GM23338 (cell line): ENCODE measurements around the gene LRRFIP1. TPM values are rescaled to one million over a fixed set of nuclear protein-coding genes. Genes with fewer than 3 reads are reported as not detected.

Experiments used
- ATAC-seq: fragments of 200-7000 bp; cut with Tn5 transposase; 3 replicates; pipeline ENCODE4 v1.9.1; 2020
- DNase-seq: peaks from one replicate; pipeline ENCODE4 v3.0.0-alpha.2; 2015; ENCODE audit warnings: low spot score
- H2AFZ ChIP-seq: fragments of 200-600 bp; sonication (generic); 2 replicates; pipeline ENCODE4 v1.8.0; 2016; ENCODE audit warnings: antibody characterized with exemption, mild to moderate bottlenecking, moderate library complexity
- H3F3A ChIP-seq: fragments of 200-600 bp; sonication (generic); replicated peaks from 2 replicates; pipeline ENCODE4 v1.8.0; 2017; ENCODE audit warnings: antibody characterized with exemption, mixed run types, low read depth
- H3K27ac ChIP-seq: fragments of 200-600 bp; sonication (generic); 2 replicates; pipeline ENCODE4 v1.6.1; 2016; ENCODE audit warnings: low read depth
- H3K27me3 ChIP-seq: fragments of 200-600 bp; sonication (generic); 2 replicates; pipeline ENCODE4 v1.8.0; 2016; ENCODE audit warnings: mild to moderate bottlenecking, mixed run types, moderate library complexity; ENCODE audit not compliant: insufficient read depth
- H3K36me3 ChIP-seq: fragments of 200-600 bp; sonication (generic); 2 replicates; pipeline ENCODE4 v1.8.0; 2016; ENCODE audit warnings: mild to moderate bottlenecking; ENCODE audit not compliant: insufficient read depth
- H3K4me1 ChIP-seq: fragments of 200-600 bp; sonication (generic); 2 replicates; pipeline ENCODE4 v1.8.0; 2016; ENCODE audit warnings: mild to moderate bottlenecking, moderate library complexity; ENCODE audit not compliant: insufficient read depth
- H3K4me2 ChIP-seq: fragments of 200-600 bp; sonication (generic); 2 replicates; pipeline ENCODE4 v1.7.1; 2017; ENCODE audit warnings: mixed run types
- H3K4me3 ChIP-seq: fragments of 200-600 bp; sonication (generic); 2 replicates; pipeline ENCODE4 v1.6.1; 2016; ENCODE audit warnings: mixed run types
- H3K79me2 ChIP-seq: fragments of 200-600 bp; sonication (generic); replicated peaks from 2 replicates; pipeline ENCODE4 v1.8.0; 2017; ENCODE audit warnings: mild to moderate bottlenecking; ENCODE audit not compliant: insufficient read depth
- H3K9me2 ChIP-seq: fragments of 200-600 bp; sonication (generic); 2 replicates; pipeline ENCODE4 v1.8.0; 2017; ENCODE audit not compliant: insufficient read depth
- H4K20me1 ChIP-seq: fragments of 200-600 bp; sonication (generic); replicated peaks from 2 replicates; pipeline ENCODE4 v1.8.0; 2017; ENCODE audit warnings: mild to moderate bottlenecking; ENCODE audit not compliant: insufficient read depth
- H3K27ac Mint-ChIP-seq: 2 replicates; pipeline ENCODE4 v1.8.0; 2020; ENCODE audit warnings: inconsistent platforms, mild to moderate bottlenecking, moderate library complexity, mixed read lengths
- H3K27me3 Mint-ChIP-seq: 3 replicates; pipeline ENCODE4 v1.8.0; 2022; ENCODE audit warnings: low read depth, mild to moderate bottlenecking, moderate library complexity, mixed read lengths, inconsistent platforms; ENCODE audit not compliant: insufficient read depth, poor library complexity
- H3K36me3 Mint-ChIP-seq: 3 replicates; pipeline ENCODE4 v1.8.0; 2021; ENCODE audit warnings: low read depth, mild to moderate bottlenecking, inconsistent platforms, moderate library complexity, mixed read lengths
- H3K4me1 Mint-ChIP-seq: 3 replicates; pipeline ENCODE4 v1.8.0; 2020; ENCODE audit warnings: mild to moderate bottlenecking, inconsistent platforms, mixed read lengths
- H3K4me3 Mint-ChIP-seq: 3 replicates; pipeline ENCODE4 v1.8.0; 2021; ENCODE audit warnings: moderate library complexity, mild to moderate bottlenecking, inconsistent platforms, mixed read lengths
- H3K9me3 Mint-ChIP-seq: 3 replicates; pipeline ENCODE4 v1.8.0; 2020; ENCODE audit warnings: moderate library complexity, mild to moderate bottlenecking, inconsistent platforms, mixed read lengths
- CTCF ChIP-seq, 2 experiments: fragments of 200-600 bp in 1 of 2; sonication (generic) in 1 of 2; conservative IDR thresholded peaks; 2 replicates each; pipeline versions ENCODE4 v1.5.1 to v1.6.1; 2016 to 2017; ENCODE audit warnings: antibody characterized with exemption in 2 of 2, low read depth in 2 of 2, mild to moderate bottlenecking in 2 of 2, moderate library complexity in 1 of 2
- EZH2phosphoT487 ChIP-seq: fragments of 200-600 bp; sonication (generic); IDR thresholded peaks from one replicate; pipeline ENCODE4 v1.8.1; 2018; ENCODE audit warnings: antibody characterized with exemption; ENCODE audit not compliant: unreplicated experiment
- NANOG ChIP-seq: IDR thresholded peaks from 2 replicates; pipeline ENCODE4 v1.6.1; 2016; ENCODE audit warnings: antibody characterized with exemption, borderline replicate concordance
- STAT1 ChIP-seq: IDR thresholded peaks from one replicate; pipeline ENCODE4 v1.6.1; 2016; ENCODE audit warnings: antibody characterized with exemption; ENCODE audit not compliant: unreplicated experiment
- ZNF331 ChIP-seq: fragments of 250-450 bp; sonication (Bioruptor Pico); IDR thresholded peaks from 2 replicates; pipeline ENCODE4 v1.5.0; 2020; ENCODE audit warnings: low read depth, mild to moderate bottlenecking, moderate library complexity
- polyA plus RNA-seq: library from polyadenylated mRNA; unstranded; fragments of >200 nt; fragmentation: Nextera tagmentation; extraction: Ambion mirVana; gene quantifications from 2 replicates; pipeline ENCODE4 v1.2.1, GENCODE V29; 2016
- total RNA-seq: library from RNA; depleted of rRNA; stranded (reverse); fragments of >200 nt; shearing (Covaris generic); gene quantifications from 2 replicates; pipeline ENCODE4 v1.2.3, GENCODE V29; 2014
- TF ChIP-seq, protein P1 (sequence below): fragments of 250-450 bp; sonication (Bioruptor Pico); IDR thresholded peaks from 2 replicates; pipeline ENCODE4 v1.5.0; 2020; ENCODE audit warnings: mild to moderate bottlenecking, moderate library complexity
- TF ChIP-seq, protein P2 (sequence below): IDR thresholded peaks from 2 replicates; pipeline ENCODE4 v1.6.1; 2016; ENCODE audit warnings: antibody characterized with exemption

LRRFIP1 gene
- total and polyA plus RNA-seq, 2 experiments from 2014 or later = 59.6 to 178 TPM

GRCh38 chr2:237613679-237614078, 13.7 kb upstream of the LRRFIP1 start:
- Histone ChIP-seq H3K27me3 (no peaks in the 10 kb centered on the region), H4K20me1 (no peaks in the 10 kb centered on the region), H3K4me2 (0 out of 2 replicates have a peak overlapping the region, but pooled peaks have one; percentile 7), H3K9me2 (peaks cover 8% of the 10 kb centered on the region; the same call in 1 of the 2 replicates), H3K4me1 (peaks cover 35% of the 10 kb centered on the region), H3K4me3 (no peak overlapping the region), H2AFZ (no peak overlapping the region), H3F3A (peaks cover 8% of the 10 kb centered on the region; the same call in 1 of the 2 replicates), H3K36me3 (no peaks in the 10 kb centered on the region), H3K27ac (peak overlapping the region; percentile 91), H3K79me2 (no peaks in the 10 kb centered on the region)
- Mint-ChIP-seq H3K9me3 (peaks cover 3% of the 10 kb centered on the region), H3K36me3 (peaks cover 4% of the 10 kb centered on the region), H3K27me3 (peaks cover 26% of the 10 kb centered on the region), H3K4me1 (peaks cover 46% of the 10 kb centered on the region), H3K4me3 (no peak overlapping the region), H3K27ac (peak overlapping the region; percentile 85)
- ATAC-seq (peak; percentile 22), DNase-seq (no peak)
- no peak for TF ChIP-seq ZNF331 (CRISPR knock-in tag)
- no peak for TF ChIP-seq NANOG
- TF ChIP-seq, protein P1, sequence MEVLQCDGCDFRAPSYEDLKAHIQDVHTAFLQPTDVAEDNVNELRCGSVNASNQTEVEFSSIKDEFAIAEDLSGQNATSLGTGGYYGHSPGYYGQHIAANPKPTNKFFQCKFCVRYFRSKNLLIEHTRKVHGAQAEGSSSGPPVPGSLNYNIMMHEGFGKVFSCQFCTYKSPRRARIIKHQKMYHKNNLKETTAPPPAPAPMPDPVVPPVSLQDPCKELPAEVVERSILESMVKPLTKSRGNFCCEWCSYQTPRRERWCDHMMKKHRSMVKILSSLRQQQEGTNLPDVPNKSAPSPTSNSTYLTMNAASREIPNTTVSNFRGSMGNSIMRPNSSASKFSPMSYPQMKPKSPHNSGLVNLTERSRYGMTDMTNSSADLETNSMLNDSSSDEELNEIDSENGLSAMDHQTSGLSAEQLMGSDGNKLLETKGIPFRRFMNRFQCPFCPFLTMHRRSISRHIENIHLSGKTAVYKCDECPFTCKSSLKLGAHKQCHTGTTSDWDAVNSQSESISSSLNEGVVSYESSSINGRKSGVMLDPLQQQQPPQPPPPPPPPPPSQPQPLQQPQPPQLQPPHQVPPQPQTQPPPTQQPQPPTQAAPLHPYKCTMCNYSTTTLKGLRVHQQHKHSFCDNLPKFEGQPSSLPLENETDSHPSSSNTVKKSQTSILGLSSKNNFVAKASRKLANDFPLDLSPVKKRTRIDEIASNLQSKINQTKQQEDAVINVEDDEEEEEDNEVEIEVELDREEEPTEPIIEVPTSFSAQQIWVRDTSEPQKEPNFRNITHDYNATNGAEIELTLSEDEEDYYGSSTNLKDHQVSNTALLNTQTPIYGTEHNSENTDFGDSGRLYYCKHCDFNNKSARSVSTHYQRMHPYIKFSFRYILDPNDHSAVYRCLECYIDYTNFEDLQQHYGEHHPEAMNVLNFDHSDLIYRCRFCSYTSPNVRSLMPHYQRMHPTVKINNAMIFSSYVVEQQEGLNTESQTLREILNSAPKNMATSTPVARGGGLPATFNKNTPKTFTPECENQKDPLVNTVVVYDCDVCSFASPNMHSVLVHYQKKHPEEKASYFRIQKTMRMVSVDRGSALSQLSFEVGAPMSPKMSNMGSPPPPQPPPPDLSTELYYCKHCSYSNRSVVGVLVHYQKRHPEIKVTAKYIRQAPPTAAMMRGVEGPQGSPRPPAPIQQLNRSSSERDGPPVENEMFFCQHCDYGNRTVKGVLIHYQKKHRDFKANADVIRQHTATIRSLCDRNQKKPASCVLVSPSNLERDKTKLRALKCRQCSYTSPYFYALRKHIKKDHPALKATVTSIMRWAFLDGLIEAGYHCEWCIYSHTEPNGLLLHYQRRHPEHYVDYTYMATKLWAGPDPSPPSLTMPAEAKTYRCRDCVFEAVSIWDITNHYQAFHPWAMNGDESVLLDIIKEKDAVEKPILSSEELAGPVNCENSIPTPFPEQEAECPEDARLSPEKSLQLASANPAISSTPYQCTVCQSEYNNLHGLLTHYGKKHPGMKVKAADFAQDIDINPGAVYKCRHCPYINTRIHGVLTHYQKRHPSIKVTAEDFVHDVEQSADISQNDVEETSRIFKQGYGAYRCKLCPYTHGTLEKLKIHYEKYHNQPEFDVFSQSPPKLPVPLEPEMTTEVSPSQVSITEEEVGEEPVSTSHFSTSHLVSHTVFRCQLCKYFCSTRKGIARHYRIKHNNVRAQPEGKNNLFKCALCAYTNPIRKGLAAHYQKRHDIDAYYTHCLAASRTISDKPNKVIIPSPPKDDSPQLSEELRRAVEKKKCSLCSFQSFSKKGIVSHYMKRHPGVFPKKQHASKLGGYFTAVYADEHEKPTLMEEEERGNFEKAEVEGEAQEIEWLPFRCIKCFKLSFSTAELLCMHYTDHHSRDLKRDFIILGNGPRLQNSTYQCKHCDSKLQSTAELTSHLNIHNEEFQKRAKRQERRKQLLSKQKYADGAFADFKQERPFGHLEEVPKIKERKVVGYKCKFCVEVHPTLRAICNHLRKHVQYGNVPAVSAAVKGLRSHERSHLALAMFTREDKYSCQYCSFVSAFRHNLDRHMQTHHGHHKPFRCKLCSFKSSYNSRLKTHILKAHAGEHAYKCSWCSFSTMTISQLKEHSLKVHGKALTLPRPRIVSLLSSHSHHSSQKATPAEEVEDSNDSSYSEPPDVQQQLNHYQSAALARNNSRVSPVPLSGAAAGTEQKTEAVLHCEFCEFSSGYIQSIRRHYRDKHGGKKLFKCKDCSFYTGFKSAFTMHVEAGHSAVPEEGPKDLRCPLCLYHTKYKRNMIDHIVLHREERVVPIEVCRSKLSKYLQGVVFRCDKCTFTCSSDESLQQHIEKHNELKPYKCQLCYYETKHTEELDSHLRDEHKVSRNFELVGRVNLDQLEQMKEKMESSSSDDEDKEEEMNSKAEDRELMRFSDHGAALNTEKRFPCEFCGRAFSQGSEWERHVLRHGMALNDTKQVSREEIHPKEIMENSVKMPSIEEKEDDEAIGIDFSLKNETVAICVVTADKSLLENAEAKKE = no peak
- no peak for TF ChIP-seq STAT1
- TF ChIP-seq, protein P2, sequence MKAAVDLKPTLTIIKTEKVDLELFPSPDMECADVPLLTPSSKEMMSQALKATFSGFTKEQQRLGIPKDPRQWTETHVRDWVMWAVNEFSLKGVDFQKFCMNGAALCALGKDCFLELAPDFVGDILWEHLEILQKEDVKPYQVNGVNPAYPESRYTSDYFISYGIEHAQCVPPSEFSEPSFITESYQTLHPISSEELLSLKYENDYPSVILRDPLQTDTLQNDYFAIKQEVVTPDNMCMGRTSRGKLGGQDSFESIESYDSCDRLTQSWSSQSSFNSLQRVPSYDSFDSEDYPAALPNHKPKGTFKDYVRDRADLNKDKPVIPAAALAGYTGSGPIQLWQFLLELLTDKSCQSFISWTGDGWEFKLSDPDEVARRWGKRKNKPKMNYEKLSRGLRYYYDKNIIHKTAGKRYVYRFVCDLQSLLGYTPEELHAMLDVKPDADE = no peak
- TF ChIP-seq CTCF (conservative IDR thresholded peaks at IDR 0.05; ENCODE audit: low read depth in 2 of 2) = no peak
- TF ChIP-seq EZH2phosphoT487 = no peak
